Lower lobe of right lung (tissue), 2 donors: ENCODE measurements around the gene FGF7. TPM values are rescaled to one million over a fixed set of nuclear protein-coding genes. Genes with fewer than 3 reads are reported as not detected.
"Not testable (repeated sequence)": the region's sequence is repeated elsewhere in the genome, so short reads cannot be mapped to it uniquely, and the experiment has no call there.

ENCODE experiments used
- ATAC-seq, 2 donors: fragments of 200-7000 bp; cut with Tn5 transposase; one replicate each; pipeline ENCODE4 v1.9.1; 2020 to 2022; ENCODE audit warnings: mild to moderate bottlenecking in 2 of 2, moderate library complexity in 2 of 2
- DNase-seq: peaks from one replicate; pipeline ENCODE4 v3.0.0-alpha.2; 2020
- H3K27ac ChIP-seq: fragments of 200-600 bp; one replicate; pipeline ENCODE4 v1.8.0; 2022
- H3K27me3 ChIP-seq: fragments of 200-600 bp; one replicate; pipeline ENCODE4 v1.8.0; 2022; ENCODE audit warnings: low read depth
- H3K36me3 ChIP-seq: fragments of 200-600 bp; one replicate; pipeline ENCODE4 v1.8.0; 2022; ENCODE audit warnings: mild to moderate bottlenecking
- H3K4me1 ChIP-seq: fragments of 200-600 bp; one replicate; pipeline ENCODE4 v1.8.0; 2022
- H3K4me3 ChIP-seq: fragments of 200-600 bp; one replicate; pipeline ENCODE4 v1.8.0; 2022; ENCODE audit warnings: mild to moderate bottlenecking
- H3K9me3 ChIP-seq: fragments of 200-600 bp; one replicate; pipeline ENCODE4 v1.8.0; 2022
- CTCF ChIP-seq: fragments of 200-600 bp; IDR thresholded peaks from one replicate; pipeline ENCODE4 v1.8.0; 2022; ENCODE audit warnings: antibody characterized with exemption, mild to moderate bottlenecking
- intact Hi-C: fragments of 100-400 bp; cut with DNase I; formaldehyde crosslinking; loops from one replicate; pipeline ENCODE4 v1.11.0; 2022
- total RNA-seq: library from RNA; stranded (reverse); fragmentation: NEBNext Ultra II Directional; extraction: Animal tissue kit (Norgen Biotek cat#: 25700); gene quantifications from one replicate; pipeline ENCODE4 v1.2.1, GENCODE V29; 2021
- donor health status: DM: no; HTN: yes; CAD: no; lungs with severe emphysema.

The FGF7 gene
- total RNA-seq, 1 donor from 2014 or later, result 24.2 TPM

- intact Hi-C loops, result no loop called here
- no peak for TF ChIP-seq CTCF
- ATAC-seq, result no peak
- Histone ChIP-seq H3K36me3 (no peaks in the 10 kb centered on the region), H3K4me3 (no peak overlapping the region), H3K27me3 (no peaks in the 10 kb centered on the region), H3K4me1 (no peaks in the 10 kb centered on the region), H3K27ac (no peak overlapping the region), H3K9me3 (no peaks in the 10 kb centered on the region)
- no peak for DNase-seq
Measured at GRCh38 chr15:49507261-49507660, 84.2 kb downstream of the FGF7 start.

GRCh38 chr15:49512739-49513138 is 89.7 kb downstream of the FGF7 start:
- H3K4me3 ChIP-seq, H3K27ac ChIP-seq, H3K36me3 ChIP-seq, H3K9me3 ChIP-seq, H3K27me3 ChIP-seq, DNase-seq, ATAC-seq, intact Hi-C loops, H3K4me1 ChIP-seq: not testable (repeated sequence)

- intact Hi-C loops, result no loop called here
- Histone ChIP-seq H3K27ac (no peak overlapping the region), H3K9me3 (no peaks in the 10 kb centered on the region), H3K27me3 (no peaks in the 10 kb centered on the region), H3K4me3 (no peak overlapping the region), H3K4me1 (no peaks in the 10 kb centered on the region), H3K36me3 (no peaks in the 10 kb centered on the region)
- no peak for TF ChIP-seq CTCF
- DNase-seq (no peak), ATAC-seq (no peak)
Measured at GRCh38 chr15:49521802-49522201, 98.8 kb downstream of the FGF7 start.

GRCh38 chr15:49528289-49528688 is 105.2 kb downstream of the FGF7 start:
- no peak for ATAC-seq
- intact Hi-C loops, result no loop called here
- Histone ChIP-seq H3K4me3 (no peak overlapping the region), H3K27me3 (no peaks in the 10 kb centered on the region), H3K27ac (no peak overlapping the region), H3K9me3 (no peaks in the 10 kb centered on the region), H3K4me1 (no peaks in the 10 kb centered on the region), H3K36me3 (no peaks in the 10 kb centered on the region)
- DNase-seq, result no peak
- TF ChIP-seq CTCF, result no peak

GRCh38 chr15:49530092-49530491 is 107.0 kb downstream of the FGF7 start:
- H3K27ac ChIP-seq, result no peak overlapping the region
- no peak overlapping the region for H3K4me3 ChIP-seq
- no peak for TF ChIP-seq CTCF
- DNase-seq (no peak), ATAC-seq (no peak)
- H3K27me3 ChIP-seq, result no peaks in the 10 kb centered on the region
- no peaks in the 10 kb centered on the region for H3K36me3 ChIP-seq
- intact Hi-C loops, result no loop called here
- peaks cover 6% of the 10 kb centered on the region for H3K9me3 ChIP-seq
- no peaks in the 10 kb centered on the region for H3K4me1 ChIP-seq

Other genes with a start within 250 kb of the FGF7 start
- gene FAM227B, start 197.6 kb downstream of the FGF7 start, total RNA-seq, result 5.1 TPM
- 29.3 TPM for gene DTWD1, start 197.8 kb downstream of the FGF7 start, total RNA-seq